ENCODE results near the gene RNASEH2B. TPM values are rescaled to one million over a fixed set of nuclear protein-coding genes. Genes with fewer than 3 reads are reported as not detected.

RNASEH2B gene
- polyA plus RNA-seq, 1 donor from 2014 or later: 25.2 TPM

GRCh38 chr13:50928659-50929462 is 19.3 kb downstream of the RNASEH2B start:
- no peaks in the 10 kb centered on the region for H3F3A ChIP-seq (ENCODE audit: insufficient read depth, low read length, poor library complexity, severe bottlenecking)
- H3K4me3 ChIP-seq (ENCODE audit: low read length): no peak overlapping the region
- no peaks in the 10 kb centered on the region for H3K9me2 ChIP-seq (ENCODE audit: insufficient read depth, low read length)
- no peaks in the 10 kb centered on the region for H3K79me2 ChIP-seq (replicated peaks; ENCODE audit: insufficient read depth, low read length)
- no peaks in the 10 kb centered on the region for H3K9me3 ChIP-seq (ENCODE audit: low read length)
- no peak overlapping the region for H3K9ac ChIP-seq (ENCODE audit: low read length)
- no peaks in the 10 kb centered on the region for H4K20me1 ChIP-seq (ENCODE audit: insufficient read depth)
- H3K4me2 ChIP-seq (ENCODE audit: low read length): no peak overlapping the region
- no peaks in the 10 kb centered on the region for H3K27me3 ChIP-seq (ENCODE audit: insufficient read depth, low read depth, low read length)
- H3K36me3 ChIP-seq (ENCODE audit: insufficient read depth, low read length): no peaks in the 10 kb centered on the region
- H3K27ac ChIP-seq (ENCODE audit: low read length): no peak overlapping the region
- TF ChIP-seq TAF1 (IDR thresholded peaks at IDR 0.05; ENCODE audit: low read depth) (no peak), EZH2 (IDR thresholded peaks at IDR 0.05; ENCODE audit: borderline replicate concordance, insufficient read depth, low read length, poor library complexity, severe bottlenecking) (no peak), RAD21 (conservative IDR thresholded peaks at IDR 0.05) (no peak), EP300 (conservative IDR thresholded peaks at IDR 0.05; ENCODE audit: poor library complexity, severe bottlenecking) (no peak), REST (IDR thresholded peaks at IDR 0.05; ENCODE audit: borderline replicate concordance) (no peak), MXI1 (conservative IDR thresholded peaks at IDR 0.05; ENCODE audit: poor library complexity, severe bottlenecking) (no peak), POLR2AphosphoS5 (IDR thresholded peaks at IDR 0.05) (no peak), SMC3 (conservative IDR thresholded peaks at IDR 0.05; ENCODE audit: poor library complexity) (no peak), CTCF (IDR thresholded peaks at IDR 0.05; ENCODE audit: poor library complexity, severe bottlenecking) (no peak)
- no peak overlapping the region for H2AFZ ChIP-seq (ENCODE audit: low read depth, low read length)

GRCh38 chr13:50932091-50932490 is 22.5 kb downstream of the RNASEH2B start:
- Histone ChIP-seq H3K9me3 (ENCODE audit: low read length) (no peaks in the 10 kb centered on the region), H3F3A (ENCODE audit: insufficient read depth, low read length, poor library complexity, severe bottlenecking) (no peaks in the 10 kb centered on the region), H3K9me2 (ENCODE audit: insufficient read depth, low read length) (no peaks in the 10 kb centered on the region), H3K4me2 (ENCODE audit: low read length) (no peak overlapping the region), H3K27ac (ENCODE audit: low read length) (no peak overlapping the region), H3K4me3 (ENCODE audit: low read length) (no peak overlapping the region), H3K36me3 (ENCODE audit: insufficient read depth, low read length) (no peaks in the 10 kb centered on the region), H3K79me2 (replicated peaks; ENCODE audit: insufficient read depth, low read length) (no peaks in the 10 kb centered on the region), H4K20me1 (ENCODE audit: insufficient read depth) (no peaks in the 10 kb centered on the region), H2AFZ (ENCODE audit: low read depth, low read length) (no peak overlapping the region), H3K9ac (ENCODE audit: low read length) (no peak overlapping the region), H3K27me3 (ENCODE audit: insufficient read depth, low read depth, low read length) (no peaks in the 10 kb centered on the region)
- TF ChIP-seq MXI1 (conservative IDR thresholded peaks at IDR 0.05; ENCODE audit: poor library complexity, severe bottlenecking) (no peak), RAD21 (conservative IDR thresholded peaks at IDR 0.05) (no peak), POLR2AphosphoS5 (IDR thresholded peaks at IDR 0.05) (no peak), CTCF (IDR thresholded peaks at IDR 0.05; ENCODE audit: poor library complexity, severe bottlenecking) (no peak)

All from neural cell (in vitro differentiated cells).